Glomerular visceral epithelial cell (primary cell): ENCODE results near the gene EXOC3L2.

Experiments used
- DNase-seq: peaks from one replicate; pipeline ENCODE4 v3.0.0-alpha.2; 2016; ENCODE audit errors: extremely low spot score

EXOC3L2 gene

GRCh38 chr19:45179892-45180370 is 65.3 kb downstream of the EXOC3L2 start:
- no peak for DNase-seq

- DNase-seq: peak; percentile 42
Observed at GRCh38 chr19:45179072-45179891, 65.9 kb downstream of the EXOC3L2 start.

GRCh38 chr19:45178262-45179071 is 66.7 kb downstream of the EXOC3L2 start, which contains the start of gene BLOC1S3:
BLOC1S3 (plus strand) TSS chr19:45178784; CDS start chr19:45179297, 513 bp downstream.
- DNase-seq: peak; percentile 100

- DNase-seq: peak; percentile 70
Observed at GRCh38 chr19:45177817-45178261, 67.4 kb downstream of the EXOC3L2 start, which contains the start of gene TRAPPC6A. TRAPPC6A (minus strand) TSS chr19:45178237; CDS start chr19:45178218, 19 bp downstream.

GRCh38 chr19:45175515-45176345 is 69.5 kb downstream of the EXOC3L2 start:
- no peak for DNase-seq

- peak; percentile 95 for DNase-seq
Observed at GRCh38 chr19:45173816-45174215, 71.4 kb downstream of the EXOC3L2 start.

- no peak for DNase-seq
Observed at GRCh38 chr19:45172611-45173208, 72.5 kb downstream of the EXOC3L2 start.

- no peak for DNase-seq
Observed at GRCh38 chr19:45172173-45172572, 73.0 kb downstream of the EXOC3L2 start.

- no peak for DNase-seq
Observed at GRCh38 chr19:45171211-45171623, 74.0 kb downstream of the EXOC3L2 start.

GRCh38 chr19:45170146-45171106 is 74.8 kb downstream of the EXOC3L2 start:
- no peak for DNase-seq

- no peak for DNase-seq
Observed at GRCh38 chr19:45169602-45170001, 75.6 kb downstream of the EXOC3L2 start.

- no peak for DNase-seq
Observed at GRCh38 chr19:45168767-45169351, 76.3 kb downstream of the EXOC3L2 start.

- no peak for DNase-seq
Observed at GRCh38 chr19:45166723-45167252, 78.4 kb downstream of the EXOC3L2 start.

GRCh38 chr19:45164577-45165335 is 80.5 kb downstream of the EXOC3L2 start:
- no peak for DNase-seq

- DNase-seq: no peak
Observed at GRCh38 chr19:45163751-45164460, 81.3 kb downstream of the EXOC3L2 start.

GRCh38 chr19:45163156-45163555 is 82.1 kb downstream of the EXOC3L2 start:
- DNase-seq: no peak

- no peak for DNase-seq
Observed at GRCh38 chr19:45162608-45163143, 82.5 kb downstream of the EXOC3L2 start.
